PC-9 (cell line): Measurements from ENCODE around the gene MYH2.

Experiments used
- EZH2 ChIP-seq: fragments of 200-600 bp; sonication (generic); IDR thresholded peaks from 2 replicates; pipeline ENCODE4 v1.8.0; 2017; ENCODE audit warnings: antibody characterized with exemption, low read depth
- TF ChIP-seq, protein P1 (sequence below): fragments of 200-600 bp; sonication (generic); conservative IDR thresholded peaks from 2 replicates; pipeline ENCODE4 v1.6.1; 2017; ENCODE audit warnings: mixed run types, antibody characterized with exemption, mild to moderate bottlenecking, moderate library complexity

DNA sequence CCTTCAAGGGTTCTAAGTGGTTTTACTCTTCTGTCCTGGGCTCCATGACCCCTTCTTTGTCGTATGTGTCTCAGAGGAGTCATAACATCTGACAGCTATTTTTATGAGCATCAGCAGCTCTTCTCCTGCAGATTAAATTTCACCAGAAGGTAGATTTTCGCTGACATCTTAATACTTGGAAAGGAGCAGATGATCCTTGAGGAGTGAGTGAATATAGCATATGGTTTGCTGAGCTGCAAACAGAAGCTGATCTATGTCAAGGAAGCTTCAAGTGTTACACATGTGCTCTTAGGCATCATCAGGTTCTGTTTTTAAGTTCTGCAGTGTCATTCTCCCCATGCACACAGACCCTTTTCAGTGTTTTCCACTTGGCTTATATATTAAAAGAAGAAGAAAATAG lies 49.2 kb upstream of the MYH2 start:
- TF ChIP-seq, protein P1, sequence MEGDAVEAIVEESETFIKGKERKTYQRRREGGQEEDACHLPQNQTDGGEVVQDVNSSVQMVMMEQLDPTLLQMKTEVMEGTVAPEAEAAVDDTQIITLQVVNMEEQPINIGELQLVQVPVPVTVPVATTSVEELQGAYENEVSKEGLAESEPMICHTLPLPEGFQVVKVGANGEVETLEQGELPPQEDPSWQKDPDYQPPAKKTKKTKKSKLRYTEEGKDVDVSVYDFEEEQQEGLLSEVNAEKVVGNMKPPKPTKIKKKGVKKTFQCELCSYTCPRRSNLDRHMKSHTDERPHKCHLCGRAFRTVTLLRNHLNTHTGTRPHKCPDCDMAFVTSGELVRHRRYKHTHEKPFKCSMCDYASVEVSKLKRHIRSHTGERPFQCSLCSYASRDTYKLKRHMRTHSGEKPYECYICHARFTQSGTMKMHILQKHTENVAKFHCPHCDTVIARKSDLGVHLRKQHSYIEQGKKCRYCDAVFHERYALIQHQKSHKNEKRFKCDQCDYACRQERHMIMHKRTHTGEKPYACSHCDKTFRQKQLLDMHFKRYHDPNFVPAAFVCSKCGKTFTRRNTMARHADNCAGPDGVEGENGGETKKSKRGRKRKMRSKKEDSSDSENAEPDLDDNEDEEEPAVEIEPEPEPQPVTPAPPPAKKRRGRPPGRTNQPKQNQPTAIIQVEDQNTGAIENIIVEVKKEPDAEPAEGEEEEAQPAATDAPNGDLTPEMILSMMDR, result no peak
- TF ChIP-seq EZH2, result no peak
